ENCODE measurements around the gene NELFB.

DNA sequence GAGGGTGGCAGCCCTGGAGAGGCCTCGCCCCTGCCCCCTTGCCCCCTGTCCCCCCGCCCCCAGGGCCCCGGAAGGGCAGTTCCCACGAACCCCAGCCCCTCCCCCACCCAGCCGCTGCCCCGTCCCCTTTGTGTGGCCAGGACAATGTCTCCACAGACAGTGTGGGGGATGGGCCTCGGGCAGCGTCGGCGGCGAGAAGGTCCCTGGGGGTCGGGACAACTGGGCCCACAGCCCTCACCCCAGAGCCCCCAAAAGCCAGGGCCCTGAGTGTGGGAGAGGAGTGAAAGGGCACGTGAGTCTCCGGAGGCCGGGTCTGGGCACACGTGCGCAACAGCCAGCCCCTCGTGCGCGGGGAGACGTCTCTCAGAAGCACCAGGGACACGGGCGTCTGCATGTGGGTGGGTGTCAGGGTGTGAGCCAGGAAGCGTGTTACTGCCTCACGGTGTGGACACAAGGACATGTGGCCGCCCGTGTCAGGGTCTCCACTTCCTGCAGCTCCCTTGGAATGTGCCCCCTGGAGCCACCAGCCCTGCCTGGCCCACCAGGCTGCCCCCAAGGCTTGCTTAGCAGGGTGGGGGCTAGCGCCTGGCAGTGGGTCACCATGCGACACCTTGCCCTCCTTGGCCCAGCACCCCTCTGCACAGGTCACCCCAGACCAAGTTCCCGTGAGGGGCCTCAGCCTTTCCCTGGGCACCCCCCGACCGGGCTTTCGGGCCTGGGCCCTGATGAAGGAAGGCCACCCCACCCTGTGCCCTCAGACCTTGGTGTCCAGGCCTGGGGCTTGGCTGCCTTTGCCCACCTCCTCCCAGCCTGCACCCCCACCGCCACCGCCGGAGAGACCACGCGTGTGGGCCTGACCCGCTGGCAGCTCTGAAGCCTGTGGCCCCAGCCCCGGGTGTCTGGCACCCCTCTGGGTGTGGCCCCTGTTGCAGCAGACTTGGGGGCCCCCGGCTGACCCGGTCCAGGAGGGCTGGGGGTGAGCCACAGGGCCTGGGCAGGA, 59.7 kb downstream of the NELFB start:
- TF ChIP-seq, protein P1, sequence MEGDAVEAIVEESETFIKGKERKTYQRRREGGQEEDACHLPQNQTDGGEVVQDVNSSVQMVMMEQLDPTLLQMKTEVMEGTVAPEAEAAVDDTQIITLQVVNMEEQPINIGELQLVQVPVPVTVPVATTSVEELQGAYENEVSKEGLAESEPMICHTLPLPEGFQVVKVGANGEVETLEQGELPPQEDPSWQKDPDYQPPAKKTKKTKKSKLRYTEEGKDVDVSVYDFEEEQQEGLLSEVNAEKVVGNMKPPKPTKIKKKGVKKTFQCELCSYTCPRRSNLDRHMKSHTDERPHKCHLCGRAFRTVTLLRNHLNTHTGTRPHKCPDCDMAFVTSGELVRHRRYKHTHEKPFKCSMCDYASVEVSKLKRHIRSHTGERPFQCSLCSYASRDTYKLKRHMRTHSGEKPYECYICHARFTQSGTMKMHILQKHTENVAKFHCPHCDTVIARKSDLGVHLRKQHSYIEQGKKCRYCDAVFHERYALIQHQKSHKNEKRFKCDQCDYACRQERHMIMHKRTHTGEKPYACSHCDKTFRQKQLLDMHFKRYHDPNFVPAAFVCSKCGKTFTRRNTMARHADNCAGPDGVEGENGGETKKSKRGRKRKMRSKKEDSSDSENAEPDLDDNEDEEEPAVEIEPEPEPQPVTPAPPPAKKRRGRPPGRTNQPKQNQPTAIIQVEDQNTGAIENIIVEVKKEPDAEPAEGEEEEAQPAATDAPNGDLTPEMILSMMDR (IDR thresholded peaks at IDR 0.05 in 2 of 3, conservative IDR thresholded peaks at IDR 0.05 in 1 of 3; ENCODE audit: insufficient read depth in 2 of 3, low read depth in 1 of 3, low read length in 3 of 3) = no peak
- TF ChIP-seq NRF1 (conservative IDR thresholded peaks at IDR 0.05 in 1 of 2, IDR thresholded peaks at IDR 0.05 in 1 of 2) (no peak), ELF4 (CRISPR knock-in tag; IDR thresholded peaks at IDR 0.05) (no peak)
